ENCODE data around the gene PSG11.
"Not testable (repeated sequence)": the region's sequence is repeated elsewhere in the genome, so short reads cannot be mapped to it uniquely, and the experiment has no call there.

GRCh38 chr19:43058440-43058839 lies 32.2 kb upstream of the PSG11 start:
- TF ChIP-seq EP300 (IDR thresholded peaks at IDR 0.05), result not testable (repeated sequence)
- TF ChIP-seq, protein P1, sequence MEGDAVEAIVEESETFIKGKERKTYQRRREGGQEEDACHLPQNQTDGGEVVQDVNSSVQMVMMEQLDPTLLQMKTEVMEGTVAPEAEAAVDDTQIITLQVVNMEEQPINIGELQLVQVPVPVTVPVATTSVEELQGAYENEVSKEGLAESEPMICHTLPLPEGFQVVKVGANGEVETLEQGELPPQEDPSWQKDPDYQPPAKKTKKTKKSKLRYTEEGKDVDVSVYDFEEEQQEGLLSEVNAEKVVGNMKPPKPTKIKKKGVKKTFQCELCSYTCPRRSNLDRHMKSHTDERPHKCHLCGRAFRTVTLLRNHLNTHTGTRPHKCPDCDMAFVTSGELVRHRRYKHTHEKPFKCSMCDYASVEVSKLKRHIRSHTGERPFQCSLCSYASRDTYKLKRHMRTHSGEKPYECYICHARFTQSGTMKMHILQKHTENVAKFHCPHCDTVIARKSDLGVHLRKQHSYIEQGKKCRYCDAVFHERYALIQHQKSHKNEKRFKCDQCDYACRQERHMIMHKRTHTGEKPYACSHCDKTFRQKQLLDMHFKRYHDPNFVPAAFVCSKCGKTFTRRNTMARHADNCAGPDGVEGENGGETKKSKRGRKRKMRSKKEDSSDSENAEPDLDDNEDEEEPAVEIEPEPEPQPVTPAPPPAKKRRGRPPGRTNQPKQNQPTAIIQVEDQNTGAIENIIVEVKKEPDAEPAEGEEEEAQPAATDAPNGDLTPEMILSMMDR (IDR thresholded peaks at IDR 0.05), result not testable (repeated sequence)

Data from stomach (tissue), 4 donors.